Measurements from ENCODE around the gene MARCHF10. TPM values are rescaled to one million over a fixed set of nuclear protein-coding genes. Genes with fewer than 3 reads are reported as not detected.

The MARCHF10 gene
- total RNA-seq, 1 donor from 2014 or later = not detected

DNA sequence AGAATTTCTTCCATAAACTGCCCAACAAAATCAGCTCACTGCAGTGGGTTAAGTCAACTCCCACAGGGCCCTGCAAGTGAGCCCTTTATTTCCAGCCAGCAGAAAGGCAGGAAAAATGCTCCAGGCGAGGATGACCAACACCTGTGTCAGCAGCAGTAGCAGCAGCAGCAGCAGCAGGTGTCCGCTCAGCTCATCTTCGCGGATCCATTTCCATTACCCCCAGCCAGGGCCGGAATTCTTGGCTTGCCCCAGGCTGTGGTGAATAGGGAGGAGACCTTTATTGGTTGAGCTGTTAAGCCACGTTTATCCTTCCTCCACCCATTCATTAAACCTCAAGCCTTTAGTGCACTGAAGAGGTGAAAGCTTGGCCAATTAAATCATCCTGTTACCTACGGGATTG is 46.2 kb downstream of the MARCHF10 start:
- intact Hi-C loops (cut with DNase I) = no loop called here
- ATAC-seq (no peak), DNase-seq (ENCODE audit: missing footprints) (no peak)

DNA sequence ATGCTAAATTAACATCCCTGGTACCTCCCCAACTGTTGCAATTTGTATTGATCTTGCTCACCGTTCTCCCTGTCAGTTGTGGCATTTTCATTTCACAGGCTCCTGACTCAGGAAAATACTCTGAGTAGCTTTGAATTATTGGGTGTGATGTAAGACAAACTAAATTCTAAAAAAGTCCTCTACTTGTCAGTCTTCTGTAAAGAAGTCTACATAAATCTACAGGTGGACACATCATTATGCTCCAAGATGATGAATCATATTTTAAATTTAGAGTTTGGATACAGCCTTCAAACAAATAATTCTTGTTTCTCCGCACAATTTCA is 47.2 kb downstream of the MARCHF10 start:
- ATAC-seq (no peak), DNase-seq (ENCODE audit: missing footprints) (no peak)
- intact Hi-C loops (cut with DNase I) = no loop called here

DNA sequence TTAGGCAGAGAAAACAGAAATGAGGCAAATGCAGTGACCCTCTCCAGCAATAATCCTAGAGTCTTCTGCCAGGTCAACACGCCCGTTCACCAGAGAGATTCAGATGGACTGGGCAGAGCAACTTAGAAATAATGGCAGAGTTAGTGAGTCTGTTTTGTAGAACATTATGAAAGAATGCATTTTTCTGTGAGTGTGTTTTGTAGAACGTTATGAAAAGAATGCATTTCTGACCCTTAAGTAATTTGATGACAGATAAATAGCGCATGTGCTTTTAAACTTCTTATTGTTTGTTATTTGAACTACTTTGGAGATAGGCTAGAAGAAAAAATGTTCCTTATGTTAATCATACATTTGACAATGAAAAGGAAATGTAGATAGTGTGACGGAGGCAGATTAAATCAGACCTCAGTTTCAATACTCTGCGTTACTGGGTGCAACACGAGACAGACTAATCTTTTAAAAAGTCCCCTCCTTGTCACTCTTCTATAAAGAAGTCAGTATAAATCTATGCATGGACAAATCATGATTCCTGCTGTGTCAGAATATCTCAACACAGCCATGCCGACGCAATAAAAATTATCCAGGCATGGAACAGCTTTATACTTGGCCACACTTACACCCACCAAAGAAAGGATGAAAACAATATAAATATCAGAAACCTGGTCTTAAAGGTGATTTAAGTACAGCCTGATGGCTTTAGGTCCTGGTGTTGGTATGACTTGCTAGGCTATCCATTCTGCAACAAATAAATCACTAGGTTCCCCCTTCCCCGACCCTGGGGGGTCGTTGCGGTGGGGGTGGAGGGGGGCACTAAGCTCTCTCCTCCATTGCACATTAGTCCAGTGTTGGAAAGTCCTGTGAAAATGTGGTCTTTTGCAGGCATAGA is 47.8 kb downstream of the MARCHF10 start:
- intact Hi-C loops (cut with DNase I) = no loop called here
- DNase-seq (ENCODE audit: missing footprints) (no peak), ATAC-seq (no peak)

DNA sequence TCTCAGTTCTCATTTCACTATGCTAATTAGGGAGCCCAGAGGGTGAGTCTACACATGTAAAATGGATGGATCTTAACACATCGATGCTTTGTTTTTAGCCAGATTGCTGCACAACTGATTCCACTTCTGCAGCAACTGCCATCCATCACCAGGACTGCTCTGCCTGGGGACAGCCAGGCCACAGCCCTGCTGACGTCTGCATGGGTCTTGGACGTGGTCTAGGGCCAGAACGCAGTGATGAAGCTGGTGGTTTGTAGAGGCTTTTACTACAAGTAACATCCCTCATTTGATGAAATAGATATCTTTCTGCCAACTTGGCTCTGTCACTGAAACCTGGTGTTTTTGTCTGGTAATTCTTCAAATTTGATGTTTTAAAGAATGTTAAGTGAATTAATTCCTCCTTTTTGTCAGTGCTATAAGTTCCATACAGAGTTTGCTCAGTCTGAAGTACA is 50.6 kb downstream of the MARCHF10 start:
- intact Hi-C loops (cut with DNase I) = no loop called here
- ATAC-seq = no peak
- no peak for DNase-seq (ENCODE audit: missing footprints)

DNA sequence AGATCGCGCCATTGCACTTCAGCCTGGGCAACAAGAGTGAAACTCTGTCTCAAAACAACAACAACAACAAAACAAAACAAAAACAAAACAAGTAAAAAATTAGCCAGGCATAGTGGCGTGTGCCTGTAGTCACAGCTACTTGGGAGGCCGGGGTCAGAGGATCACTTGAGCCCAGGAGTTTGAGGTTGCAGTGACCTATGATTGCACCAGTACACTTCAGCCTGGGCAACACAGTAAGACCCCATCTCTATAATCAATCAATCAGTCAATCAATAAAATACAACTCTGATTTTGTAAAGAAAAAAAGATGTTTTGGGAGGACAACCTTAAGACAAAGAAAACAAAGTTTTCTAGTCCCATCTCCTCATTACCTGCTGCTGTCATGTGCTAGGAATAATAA is 51.9 kb downstream of the MARCHF10 start:
- DNase-seq (ENCODE audit: missing footprints) (no peak), ATAC-seq (no peak)
- intact Hi-C loops (cut with DNase I) = no loop called here

DNA sequence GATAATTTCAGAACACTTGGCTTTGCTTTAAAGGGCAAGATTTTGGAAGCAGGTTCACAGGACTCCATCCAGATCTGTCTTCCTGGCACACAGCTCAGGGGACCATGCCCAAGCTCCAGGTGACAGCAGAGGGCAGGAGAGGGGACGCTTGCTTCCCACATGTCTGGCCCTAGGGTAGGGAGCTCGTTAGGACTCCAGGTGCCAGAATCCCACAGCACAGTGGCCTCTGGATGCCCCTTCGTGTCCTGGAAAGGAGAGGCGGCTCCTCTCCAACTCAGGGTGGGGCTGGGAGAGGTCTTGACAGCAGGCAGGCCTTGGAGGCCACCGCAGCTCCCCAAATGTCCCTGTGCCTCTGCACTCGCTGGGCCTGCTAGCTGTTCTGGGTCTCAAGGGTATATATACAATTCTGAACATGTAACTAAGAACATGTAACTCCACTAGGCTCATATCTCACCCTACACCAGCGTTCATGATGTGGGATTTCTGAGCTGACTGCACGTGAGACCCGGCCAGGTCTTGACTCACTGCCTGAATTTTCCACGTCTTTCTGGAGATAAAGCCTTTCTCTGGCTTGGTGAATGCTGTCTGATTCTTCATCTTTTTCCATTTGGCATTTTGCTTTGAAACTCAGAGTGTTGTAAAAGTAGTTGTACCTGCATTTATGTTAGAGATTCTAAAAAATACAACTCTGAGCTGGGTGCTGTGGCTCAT is 52.8 kb downstream of the MARCHF10 start:
- DNase-seq (ENCODE audit: missing footprints) (no peak), ATAC-seq (peak; percentile 50)
- intact Hi-C loops (cut with DNase I) = no loop called here

DNA sequence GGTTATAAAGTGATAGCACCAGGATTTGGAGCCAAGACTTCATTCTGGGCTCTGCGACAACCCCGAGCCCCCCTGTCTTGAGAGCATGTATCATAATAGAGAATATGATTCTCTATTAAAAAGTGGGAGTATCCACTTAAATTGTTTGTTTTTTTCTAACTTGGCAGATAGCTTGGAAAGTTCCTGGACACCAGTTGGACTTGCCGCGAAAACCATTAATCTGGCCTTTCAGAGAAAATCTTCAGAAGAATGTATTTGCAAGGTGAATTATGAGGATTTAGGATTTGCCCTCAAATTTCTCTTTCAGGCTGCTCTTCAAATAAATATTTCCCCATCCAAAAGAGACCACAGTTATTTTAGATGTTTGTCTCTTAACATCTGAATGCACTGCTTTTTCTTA is 53.5 kb downstream of the MARCHF10 start:
- intact Hi-C loops (cut with DNase I) = no loop called here
- ATAC-seq = no peak
- no peak for DNase-seq (ENCODE audit: missing footprints)

DNA sequence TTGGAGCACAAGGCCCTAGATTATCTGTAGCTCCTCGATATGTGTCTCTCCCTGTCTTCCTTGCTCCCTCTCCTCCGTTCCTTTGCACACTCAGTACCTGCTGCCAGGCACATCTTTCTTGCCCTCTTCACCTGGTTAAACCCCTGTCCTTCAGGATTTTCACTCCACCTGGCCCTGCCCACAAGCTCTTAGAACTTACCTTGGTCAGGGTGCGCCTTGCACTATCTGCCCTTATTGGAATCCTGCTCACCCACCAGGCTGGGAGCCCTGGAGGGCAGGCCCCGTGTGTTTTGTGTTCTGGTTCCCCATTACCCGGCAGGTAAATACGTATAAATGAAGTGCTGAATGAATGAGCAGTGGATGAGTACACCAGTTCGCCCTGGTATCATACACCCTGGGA is 54.6 kb downstream of the MARCHF10 start:
- intact Hi-C loops (cut with DNase I) = no loop called here
- ATAC-seq = no peak
- DNase-seq (ENCODE audit: missing footprints) = no peak

DNA sequence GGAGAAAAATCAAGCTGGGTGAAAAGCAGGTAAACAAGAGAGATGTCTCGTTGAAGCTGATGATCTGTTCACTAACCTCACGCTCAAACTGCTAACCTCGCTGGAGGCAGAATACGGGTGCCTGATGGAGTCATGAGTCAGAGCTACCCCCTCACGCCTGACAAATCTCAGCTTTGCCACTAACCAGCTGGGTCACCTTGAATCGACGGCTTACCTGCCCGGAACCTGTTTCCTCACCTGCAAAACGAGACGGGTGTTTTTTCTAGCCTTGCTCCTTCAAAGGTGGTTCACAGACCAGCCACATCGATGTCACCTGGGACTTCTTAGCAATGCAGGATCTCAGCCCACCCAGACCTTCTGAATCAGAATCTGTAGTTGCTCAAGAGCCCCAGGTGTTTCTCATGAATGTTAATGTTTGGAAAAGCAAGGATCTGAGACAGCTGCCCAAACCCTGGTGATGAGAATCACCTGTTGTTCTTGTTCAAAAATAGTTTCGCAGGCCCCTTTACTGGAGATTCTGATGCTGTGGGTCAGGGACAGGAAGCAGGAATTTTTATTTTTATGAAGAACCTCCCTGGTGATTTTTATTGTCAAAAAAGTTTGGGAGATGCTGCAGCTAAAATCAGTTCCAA is 56.9 kb downstream of the MARCHF10 start:
- intact Hi-C loops (cut with DNase I) = no loop called here
- no peak for ATAC-seq
- DNase-seq (ENCODE audit: missing footprints) = no peak

DNA sequence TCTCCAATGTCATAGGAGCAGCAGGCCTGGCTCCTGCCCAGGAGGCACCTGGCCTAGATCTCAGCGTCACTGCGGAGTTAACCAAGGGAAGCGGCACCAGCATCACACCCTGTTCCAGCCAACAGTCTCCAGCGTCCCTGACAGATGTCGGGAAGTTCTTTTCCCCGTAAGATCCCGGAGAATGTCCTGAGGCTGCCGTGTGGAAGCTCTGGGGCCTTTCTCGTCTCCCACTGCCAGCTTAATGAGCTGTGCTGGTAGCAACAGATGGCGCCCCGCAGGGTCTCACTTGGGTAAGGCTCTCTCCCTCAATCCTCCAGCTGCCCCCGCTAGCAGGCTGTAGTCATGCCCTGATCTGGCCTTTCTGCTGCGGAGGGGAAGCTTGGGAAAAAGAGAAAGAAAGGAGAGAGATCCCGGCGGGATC is 57.5 kb downstream of the MARCHF10 start:
- no peak for ATAC-seq
- intact Hi-C loops (cut with DNase I) = no loop called here

DNA sequence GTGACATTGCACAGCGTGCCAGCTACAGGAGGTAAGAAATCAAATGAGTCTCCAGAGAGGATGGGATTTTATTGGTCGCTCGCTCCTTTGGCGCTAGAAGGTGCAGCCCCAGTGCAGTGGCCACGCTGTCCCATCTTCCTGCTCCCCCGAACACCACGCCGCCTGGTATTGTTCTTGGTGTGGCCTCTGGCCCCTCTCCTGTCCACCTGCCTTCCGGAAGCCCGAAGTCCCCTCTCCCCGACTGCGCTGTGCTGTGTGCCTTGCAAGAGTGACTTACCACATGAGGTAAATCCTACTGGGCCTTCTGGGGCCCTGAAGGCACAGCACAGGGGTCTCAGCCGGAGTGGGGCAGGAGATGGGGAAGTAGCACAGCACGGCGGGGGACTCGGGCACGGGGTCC is 58.2 kb downstream of the MARCHF10 start:
- ATAC-seq (no peak), DNase-seq (ENCODE audit: missing footprints) (no peak)
- intact Hi-C loops (cut with DNase I) = no loop called here

More for the DNA sequence above, 57.5 kb downstream of the MARCHF10 start:
- no peak for DNase-seq (ENCODE audit: missing footprints)

DNA sequence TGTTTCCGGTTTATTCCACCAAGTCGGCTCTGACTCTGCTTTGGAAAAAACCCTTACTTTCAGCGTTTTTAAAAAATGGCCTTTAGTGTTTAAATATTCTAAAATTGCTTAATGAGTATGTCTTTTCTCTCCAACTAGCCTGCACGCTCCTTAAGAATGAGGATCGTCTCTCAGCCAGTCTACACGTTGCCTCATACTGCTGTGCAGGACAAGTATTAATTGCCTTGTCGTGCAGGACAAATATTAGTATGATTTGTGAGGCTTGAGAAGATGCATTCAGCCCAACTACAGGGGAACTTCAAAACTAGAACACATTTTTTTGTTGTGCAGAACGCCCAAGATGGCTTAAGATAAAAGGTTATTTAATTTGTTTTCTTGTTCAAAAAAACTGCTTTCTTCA is 61.2 kb downstream of the MARCHF10 start:
- DNase-seq (ENCODE audit: missing footprints) (no peak), ATAC-seq (no peak)
- intact Hi-C loops (cut with DNase I) = no loop called here

DNA sequence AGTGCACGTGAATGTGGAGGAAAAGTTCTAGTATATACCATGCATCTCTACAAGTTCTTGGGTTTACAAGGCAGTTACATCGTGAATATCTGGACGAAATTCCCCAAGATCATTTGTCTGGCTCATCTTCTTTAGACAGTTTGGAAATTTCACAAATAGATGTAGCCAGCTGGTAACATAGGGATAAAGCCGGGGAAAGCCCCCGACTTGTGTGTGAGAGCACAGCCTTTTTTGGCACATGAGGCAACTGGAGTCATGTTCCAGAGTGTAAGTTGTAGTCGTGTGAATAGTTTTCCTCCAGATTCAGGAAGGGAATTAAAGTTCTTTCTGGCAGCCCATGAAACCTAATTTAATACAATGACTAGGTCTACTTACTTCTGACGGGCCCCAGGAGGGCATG is 62.3 kb downstream of the MARCHF10 start:
- DNase-seq (ENCODE audit: missing footprints) (no peak), ATAC-seq (no peak)
- intact Hi-C loops (cut with DNase I) = no loop called here

DNA sequence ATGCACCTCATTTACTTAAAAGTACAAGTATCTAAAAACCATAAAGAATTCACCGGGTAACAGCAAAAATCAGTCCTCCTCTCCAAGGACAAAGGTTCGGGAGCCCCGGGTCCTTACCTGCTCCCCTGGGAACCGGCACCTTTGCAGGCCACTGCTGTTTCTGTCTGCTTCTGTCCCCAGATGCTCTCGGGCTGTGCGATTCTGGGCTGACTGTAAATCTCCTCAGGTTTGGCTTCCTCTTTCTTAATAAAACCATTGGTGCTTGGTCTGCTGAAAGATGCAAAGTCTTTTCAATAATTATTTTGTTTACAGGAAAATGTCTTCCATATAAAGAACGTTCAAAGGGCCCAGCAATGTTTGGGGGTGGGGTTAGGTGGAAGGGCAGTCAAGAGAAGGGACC is 63.9 kb downstream of the MARCHF10 start:
- no peak for ATAC-seq
- intact Hi-C loops (cut with DNase I) = no loop called here
- DNase-seq (ENCODE audit: missing footprints) = no peak

DNA sequence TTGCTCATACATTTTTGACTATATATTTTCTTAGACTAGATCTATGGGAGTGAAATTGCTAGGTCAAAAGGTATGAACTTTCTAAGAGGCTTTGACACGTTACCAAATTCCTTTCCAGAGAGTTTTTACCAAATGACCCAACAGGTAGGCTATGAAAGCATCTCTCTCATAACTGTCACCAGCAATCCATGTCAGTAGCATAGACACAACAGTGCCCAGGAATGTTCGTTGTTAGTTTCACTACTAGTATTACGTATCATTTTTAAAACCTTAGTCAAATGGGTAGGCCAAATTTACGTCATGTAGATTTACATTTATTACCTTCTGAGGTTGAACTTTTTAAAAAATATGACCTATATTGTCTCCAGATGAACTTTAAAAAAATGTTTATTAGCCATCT is 66.8 kb downstream of the MARCHF10 start:
- intact Hi-C loops (cut with DNase I) = no loop called here
- DNase-seq (ENCODE audit: missing footprints) = no peak

DNA sequence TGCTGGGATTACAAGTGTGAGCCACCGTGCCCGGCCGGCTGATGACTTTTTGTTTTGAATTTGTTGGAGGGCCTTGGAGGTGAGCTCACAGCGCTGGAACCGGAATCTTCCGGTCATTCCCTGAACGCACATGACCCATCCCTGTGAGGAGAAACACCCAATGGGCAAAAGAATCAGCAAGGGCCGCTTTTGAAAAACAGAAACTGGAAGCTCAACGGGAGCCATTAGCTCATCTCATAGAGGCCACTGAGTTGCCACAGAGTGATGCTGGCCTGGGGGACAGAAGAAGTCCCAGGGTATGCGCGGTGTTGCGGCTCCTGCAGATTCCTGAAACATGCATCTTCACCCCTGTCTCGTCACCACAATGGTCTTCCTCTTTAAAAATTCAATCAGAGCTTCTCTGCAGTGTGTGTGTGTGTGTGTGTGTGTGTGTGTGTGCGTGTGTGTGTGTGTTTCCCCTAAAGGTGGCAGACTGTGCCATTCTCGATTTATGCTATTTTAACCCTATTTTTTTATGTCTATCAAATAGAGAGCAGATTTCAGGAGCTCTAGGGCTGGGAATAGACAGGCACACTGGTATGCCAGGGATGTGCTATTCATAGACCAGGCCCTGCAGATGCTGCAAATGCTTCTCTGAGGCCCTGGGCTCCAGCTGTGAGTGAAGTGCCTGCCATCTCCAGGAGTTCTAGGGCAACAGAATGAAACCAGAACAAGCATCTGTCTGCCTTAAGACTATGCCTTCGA is 68.3 kb downstream of the MARCHF10 start:
- intact Hi-C loops (cut with DNase I) = no loop called here
- DNase-seq (ENCODE audit: missing footprints) = no peak
- ATAC-seq = peak; percentile 62

More for the DNA sequence above, 66.8 kb downstream of the MARCHF10 start:
- ATAC-seq = no peak

DNA sequence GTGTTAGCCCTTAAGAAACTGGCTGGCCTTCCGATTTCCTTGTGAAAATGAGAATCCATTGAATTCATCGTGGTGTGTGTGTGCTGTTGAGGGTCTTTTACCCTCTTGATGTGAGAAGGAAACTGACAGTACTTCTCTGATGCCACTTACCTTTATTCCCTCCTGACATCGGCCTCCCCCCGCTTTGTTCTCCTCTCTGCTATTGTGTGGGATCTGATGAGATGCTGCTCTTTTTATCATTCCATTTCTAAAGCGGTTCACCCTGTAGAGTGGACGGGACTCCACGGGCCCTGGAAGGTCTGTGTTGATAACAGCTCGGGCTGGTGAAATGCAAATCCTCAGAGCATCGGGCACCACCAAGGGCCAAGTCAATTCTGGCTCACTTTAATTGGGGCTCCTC is 69.8 kb downstream of the MARCHF10 start:
- intact Hi-C loops (cut with DNase I) = no loop called here
- DNase-seq (ENCODE audit: missing footprints) = no peak
- no peak for ATAC-seq

DNA sequence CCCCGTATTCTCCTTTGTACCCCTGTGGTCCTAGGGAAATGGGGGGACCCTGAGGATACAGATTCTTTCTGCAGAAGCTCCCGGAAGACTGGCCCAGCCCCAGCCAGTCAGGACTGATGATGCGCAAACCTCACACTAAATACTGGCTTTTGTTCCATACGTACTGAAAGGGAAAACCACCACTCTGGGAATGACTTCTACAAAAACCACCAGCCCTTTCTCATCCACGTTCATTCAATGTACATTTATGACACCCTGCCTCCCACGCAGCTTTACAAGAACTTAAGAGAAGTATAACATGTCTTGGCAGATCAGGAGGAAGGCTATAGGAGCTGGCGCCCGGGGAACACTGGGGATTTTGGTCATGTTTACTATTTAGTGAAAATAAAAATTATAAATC is 70.6 kb downstream of the MARCHF10 start:
- no peak for ATAC-seq
- intact Hi-C loops (cut with DNase I) = no loop called here
- DNase-seq (ENCODE audit: missing footprints) = no peak

DNA sequence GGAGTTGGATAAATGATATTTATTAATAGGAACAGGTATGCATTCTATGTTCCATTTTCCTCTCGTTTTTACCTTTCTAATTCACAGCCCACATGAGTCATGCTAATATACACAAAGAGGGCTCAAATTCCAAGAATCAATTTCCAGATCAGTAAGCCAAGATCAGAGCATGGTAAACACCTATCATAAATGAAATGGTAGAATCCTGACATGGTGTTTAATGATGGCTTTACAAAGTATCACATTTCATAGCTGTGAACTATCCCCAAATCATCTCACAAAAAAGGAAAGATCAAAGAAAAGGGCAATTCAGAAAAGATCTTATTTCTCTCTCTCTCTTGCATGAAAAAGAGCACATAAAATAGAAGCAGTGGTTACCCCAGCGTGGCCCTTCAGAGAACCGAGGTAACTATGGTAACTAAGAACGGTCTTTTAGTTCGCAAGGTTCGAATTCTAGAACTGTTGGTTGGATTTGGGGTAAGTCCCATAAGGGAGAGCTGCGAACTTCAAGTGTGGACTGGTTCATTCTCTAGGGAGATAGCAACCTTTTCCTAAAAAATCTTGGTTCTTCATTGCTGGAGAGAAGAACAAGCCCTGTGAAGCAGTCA is 73.0 kb downstream of the MARCHF10 start:
- DNase-seq (ENCODE audit: missing footprints) (no peak), ATAC-seq (no peak)
- intact Hi-C loops (cut with DNase I) = no loop called here

All from Right ventricle myocardium inferior (tissue), 1 donor.